ENCODE measurements around the gene PPP1CB.

The PPP1CB gene

DNA sequence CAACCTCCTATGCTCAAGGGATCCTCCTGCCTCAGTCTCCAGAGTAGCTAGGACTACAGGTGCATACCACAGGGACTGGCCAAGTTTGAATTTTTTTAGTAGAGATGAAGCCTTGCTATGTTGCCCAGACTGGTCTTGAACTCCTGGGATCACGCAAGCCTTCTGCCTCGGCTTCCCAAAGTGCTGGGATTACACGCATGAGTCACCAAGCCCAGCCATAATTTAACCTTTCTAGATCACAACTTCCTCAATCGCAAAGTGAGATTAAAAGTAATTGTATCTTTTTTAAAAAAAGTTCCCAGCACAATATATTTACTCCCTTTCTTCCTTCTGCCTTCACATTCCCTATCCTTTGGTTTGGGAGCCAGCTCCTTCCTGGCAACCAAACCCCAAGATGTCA is 5.8 kb upstream of the PPP1CB start:
- no peak for DNase-seq

DNA sequence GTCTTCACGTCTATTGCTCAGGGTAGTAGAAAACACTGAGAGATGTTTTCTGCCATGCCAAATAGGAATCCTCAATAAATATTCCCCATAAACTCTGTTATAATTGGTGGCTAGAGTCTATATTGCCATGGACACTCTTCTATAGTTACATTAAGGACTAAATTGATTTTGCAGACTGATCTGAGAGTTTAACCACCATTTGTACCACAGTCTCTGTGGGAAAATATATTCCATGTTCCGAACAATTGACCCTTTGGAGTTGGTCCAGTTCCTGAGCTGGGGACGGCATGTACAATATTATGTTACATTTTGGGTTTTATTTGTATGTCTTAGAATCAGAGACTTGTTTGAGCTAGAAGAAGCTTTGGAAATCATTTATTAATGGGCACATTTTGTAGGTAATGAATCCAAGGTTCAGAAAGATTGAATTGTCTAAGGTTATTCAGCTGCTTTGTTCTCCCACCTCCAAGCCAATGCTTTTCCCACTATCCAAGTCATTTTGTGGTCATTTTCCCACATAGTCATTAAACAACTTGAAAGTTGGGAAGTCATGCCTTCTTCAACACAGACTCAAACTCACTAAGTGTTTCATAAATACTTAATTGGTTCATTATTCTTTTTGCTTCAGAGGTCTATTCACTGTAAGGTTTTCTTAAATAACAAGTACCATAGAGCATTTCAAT is 5.1 kb upstream of the PPP1CB start:
- DNase-seq: no peak

DNA sequence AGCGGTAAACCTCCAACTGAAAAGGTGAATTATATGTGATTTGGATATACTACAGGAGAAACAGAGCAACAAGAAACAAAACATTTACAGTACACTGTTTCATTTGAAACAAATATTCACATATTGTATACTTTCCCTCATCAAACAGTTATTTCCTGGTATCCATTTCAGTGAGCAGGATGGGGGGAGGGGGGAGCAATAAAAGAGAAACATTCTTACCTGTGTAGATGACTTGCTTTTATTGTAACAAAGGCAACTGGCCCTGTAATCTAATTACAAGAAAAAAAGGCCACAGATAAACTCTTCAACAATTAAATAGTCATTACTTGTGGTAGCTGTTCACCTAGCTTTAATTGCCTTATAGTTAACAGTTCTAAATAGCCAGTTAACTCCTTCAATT is 3.9 kb upstream of the PPP1CB start:
- no peak for DNase-seq

GRCh38 chr2:28748176-28748575 is 3.5 kb upstream of the PPP1CB start:
- DNase-seq: no peak

DNA sequence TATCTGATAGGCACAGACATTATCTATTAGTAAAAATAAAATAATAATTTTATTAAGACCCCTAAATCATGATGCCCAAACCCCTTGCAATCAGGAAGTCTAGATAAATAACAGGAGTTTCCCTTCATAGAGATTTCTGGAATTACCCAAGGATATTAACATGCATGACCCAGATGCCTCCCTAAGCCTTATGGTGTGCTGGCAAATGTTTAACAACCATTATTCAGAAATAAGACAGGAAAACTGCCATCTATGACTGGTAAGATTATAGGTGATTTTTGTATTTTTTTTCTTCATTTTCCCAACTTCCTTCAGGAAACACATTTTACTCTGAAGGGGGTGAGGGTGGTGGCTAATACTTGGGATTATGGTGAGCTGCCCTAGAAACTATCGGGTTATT is 2.7 kb upstream of the PPP1CB start:
- no peak for DNase-seq

DNA sequence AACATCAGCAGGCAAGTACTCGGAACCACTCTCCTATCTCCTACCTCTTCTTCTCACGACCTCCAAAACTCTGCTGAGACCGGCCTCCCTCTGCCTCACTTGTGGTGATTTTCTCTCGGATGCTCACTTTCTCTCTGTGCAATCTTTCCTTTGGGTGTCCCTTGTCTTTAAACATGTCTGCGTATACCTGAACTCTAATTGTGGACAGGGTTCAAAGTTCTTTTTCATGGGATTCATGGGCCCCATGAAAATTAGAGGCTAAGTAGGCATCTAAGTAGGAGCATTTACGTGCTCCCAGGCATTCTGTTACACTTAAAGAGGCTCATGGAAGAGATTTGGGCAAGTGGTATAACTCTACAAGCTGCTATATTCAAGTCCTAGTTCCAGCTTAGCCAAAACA is 2.1 kb upstream of the PPP1CB start:
- no peak for DNase-seq

DNA sequence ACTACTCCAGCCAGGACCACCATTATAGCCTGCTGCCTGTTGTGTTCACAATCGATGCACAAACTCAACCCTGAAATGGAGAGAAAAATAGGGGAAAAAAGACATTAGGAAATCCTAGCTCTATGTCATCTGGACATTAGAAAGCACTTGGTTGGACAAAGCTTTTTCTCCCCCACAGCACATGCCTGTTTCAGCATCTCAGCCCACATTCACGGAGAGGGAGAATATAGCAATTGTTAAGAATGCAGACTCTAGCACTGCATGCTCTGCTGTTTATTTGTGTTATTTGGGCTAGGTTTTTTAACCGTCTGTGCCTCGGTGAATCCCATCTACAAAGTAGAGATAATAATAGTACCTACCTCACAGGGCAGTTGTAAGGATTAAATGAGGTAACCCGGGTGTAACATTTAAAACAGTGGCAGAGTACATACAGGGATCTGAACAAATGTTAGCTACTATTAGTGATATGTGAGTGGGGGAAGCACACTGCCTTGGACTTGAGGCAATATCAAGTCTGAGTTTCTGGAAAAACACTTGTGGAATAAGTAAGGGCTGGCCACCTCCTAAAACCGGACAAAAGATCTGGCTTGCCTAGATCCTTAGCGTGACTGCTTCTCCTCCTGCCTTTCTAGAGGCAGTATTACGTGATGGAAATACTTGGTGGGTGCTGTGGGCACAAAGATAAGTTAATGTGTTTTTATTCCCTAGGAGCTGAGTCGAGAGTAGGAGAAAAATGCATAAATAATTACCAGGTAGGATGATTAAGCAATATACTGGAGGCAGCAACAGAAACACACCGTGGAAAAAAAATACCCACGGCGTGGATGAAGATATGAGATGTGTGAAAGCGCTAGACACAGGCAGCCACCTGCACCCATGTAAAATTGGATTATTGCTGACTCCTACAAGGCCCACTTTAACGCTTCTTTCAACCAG is 1.0 kb upstream of the PPP1CB start:
- peak; percentile 27 for DNase-seq

- peak; percentile 22 for DNase-seq
Measured at GRCh38 chr2:28751956-28752630, 463 bp downstream of the PPP1CB start.

DNA sequence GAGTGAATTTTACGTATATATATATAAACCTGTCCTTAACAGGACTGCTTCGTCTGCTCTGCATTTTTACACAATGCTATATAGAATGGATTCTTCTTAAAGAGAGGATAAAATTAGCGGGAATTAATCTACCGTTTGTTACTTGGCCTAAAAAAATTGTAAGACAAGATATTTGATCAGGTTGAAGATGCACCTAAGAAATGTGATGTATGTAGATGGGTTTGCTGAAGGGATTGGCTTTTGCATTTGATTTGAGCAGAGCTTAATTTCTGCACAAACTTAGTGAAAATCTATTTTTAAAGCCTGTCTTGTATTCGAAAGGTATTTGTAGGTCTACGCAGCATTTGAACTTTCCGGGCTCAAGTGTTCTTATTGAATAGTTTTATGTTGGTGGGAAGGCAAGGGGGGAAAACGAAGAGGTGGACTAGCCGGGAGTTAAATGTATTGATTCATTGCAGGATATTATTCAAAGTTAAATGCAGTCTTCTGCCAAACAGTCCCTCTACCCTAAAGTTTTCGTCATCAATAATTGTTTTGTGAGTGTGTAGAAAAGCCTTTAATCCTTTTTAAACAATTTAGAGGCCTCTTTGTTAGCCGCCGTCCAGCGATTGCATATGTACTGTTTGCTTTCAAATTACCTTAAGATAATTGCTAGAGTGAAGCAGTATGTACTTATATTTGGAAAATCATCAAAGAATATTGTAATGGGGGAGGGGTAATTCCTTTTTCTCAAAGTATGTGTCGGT is 1.2 kb downstream of the PPP1CB start:
- no peak for DNase-seq

DNA sequence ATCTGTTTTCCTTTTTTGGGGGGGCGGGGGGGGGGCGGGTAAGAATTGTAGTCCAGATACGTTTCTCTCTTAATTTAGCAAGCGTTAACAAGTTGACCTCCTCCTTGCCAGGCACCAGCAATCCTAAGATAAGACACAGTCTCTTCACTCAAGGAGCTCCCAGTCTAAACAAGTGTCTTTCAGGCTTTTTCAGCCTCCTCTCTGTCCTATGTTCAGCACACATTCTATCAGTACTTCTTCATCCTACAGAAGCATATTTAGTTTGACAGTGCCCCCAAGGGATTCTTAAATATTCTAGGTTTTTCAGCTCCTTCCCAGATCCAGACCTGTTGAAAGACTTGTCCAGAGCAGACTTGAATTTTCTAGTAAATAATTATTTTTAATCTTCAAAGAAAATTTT is 2.7 kb downstream of the PPP1CB start:
- DNase-seq: no peak

DNA sequence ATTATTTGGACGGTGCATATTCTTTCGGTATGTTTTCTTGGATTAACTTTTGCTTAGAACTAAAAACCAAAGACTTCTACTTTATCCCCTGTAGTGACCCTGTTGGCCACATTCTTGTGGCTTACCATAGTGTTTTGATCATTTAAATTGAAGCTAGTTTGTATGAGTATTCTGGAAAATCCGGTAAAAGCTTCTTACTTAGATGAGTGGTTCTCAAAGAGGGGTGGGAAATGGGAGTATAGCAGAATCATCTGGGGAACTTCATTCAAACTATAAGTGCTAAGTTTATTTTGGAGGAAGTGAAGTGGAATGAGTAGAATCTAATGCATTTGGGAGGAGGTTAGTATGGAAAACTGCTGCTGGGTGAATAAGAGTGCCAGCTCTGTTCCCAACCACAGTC is 3.8 kb downstream of the PPP1CB start:
- DNase-seq: no peak

GRCh38 chr2:28758459-28758858 is 6.8 kb downstream of the PPP1CB start:
- peak; percentile 43 for DNase-seq

DNA sequence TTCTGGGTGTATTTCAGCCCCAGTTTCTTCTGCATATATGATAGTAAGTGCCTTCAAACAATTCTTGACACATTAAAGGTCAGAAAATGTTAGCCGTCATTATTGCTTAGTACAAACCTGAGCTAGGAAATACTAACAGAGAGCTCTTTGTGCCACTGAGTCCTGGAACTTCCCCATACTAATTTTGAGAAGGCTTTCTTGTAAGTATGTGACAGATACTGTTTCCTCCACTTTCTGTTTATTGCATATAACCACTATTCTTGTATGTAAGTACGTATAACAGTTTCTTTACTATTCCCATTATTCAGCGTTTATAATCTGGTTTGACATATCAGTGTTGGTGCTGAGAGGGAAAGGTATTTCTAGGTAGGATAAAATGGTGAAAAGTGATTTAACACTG is 9.8 kb downstream of the PPP1CB start:
- DNase-seq: no peak

DNA sequence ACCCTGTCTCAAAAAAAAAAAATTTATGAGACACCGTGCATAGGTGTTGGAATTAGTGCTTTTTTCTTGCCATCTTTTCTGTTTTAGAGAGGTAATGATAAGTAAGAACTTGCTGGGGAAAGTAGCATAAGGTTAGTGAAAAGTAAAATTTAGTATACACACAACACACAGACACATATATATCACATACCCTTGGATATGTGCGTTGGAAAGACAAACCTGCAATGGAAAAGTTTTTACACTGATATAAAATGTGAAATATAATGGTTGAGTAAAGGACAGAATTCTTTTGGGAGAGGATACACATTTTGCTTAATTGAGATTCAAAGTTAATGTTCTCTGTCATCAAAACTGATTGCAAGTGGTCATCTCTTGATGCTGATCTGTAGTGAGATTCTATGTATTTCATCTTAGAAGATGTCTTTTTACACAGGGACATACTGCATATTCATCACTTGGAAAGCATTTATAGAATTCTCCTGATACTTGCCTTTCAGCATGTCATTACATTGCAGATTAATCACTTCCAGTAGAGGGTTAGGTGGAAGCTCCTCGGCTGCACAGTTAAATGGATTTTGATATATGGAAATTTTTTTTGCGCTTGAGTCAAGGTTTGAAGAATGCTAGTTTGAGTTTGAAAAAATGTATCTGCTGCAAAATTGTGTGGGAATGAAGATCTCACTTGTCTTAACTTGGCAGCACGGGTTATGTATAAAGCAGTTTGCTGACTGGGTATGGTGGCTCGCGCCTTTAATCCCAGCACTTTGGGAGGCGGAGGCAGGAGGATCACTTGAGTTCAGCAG is 13.5 kb downstream of the PPP1CB start:
- DNase-seq: no peak

- DNase-seq: no peak
Measured at GRCh38 chr2:28766070-28766469, 14.4 kb downstream of the PPP1CB start.

GRCh38 chr2:28767337-28767736 is 15.7 kb downstream of the PPP1CB start:
- no peak for DNase-seq

DNA sequence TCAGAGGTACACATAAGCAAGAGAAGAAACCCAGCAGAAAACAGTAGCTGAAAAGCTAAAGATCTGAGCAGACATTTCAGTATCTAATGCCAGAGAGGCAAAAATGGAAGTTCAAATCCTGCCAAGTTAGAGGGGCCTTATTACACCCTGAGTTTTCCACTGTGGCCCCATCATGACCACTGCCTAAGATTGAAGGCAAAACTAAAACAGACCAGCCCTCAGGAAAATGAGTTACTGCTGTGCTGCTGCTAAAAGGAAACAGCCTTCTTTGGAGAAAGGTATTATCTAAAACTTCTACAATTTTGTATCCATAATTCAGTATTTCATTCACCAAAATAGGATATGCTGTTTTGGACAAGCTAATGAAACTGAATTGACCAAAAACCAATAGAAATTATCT is 16.8 kb downstream of the PPP1CB start:
- DNase-seq: no peak

DNA sequence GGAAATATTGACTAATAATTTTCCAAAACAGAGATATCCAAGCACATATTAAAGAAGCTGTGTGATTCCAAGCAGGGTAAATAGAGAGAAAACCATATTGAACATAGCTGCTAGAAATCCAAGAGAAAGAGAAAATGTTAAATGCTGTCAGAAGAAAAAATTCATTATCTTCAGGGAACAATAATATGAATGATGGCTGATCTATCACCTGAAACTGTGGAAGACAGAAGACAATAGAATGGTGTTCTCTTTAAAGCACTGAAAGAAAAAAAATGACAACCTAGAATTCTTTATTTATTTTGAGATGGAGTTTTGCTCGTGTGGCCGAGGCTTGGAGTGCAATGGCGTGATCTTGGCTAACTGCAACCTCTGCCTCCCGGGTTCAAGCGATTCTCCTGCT is 17.3 kb downstream of the PPP1CB start:
- no peak for DNase-seq

- no peak for DNase-seq
Measured at GRCh38 chr2:28772351-28772750, 20.7 kb downstream of the PPP1CB start.

DNA sequence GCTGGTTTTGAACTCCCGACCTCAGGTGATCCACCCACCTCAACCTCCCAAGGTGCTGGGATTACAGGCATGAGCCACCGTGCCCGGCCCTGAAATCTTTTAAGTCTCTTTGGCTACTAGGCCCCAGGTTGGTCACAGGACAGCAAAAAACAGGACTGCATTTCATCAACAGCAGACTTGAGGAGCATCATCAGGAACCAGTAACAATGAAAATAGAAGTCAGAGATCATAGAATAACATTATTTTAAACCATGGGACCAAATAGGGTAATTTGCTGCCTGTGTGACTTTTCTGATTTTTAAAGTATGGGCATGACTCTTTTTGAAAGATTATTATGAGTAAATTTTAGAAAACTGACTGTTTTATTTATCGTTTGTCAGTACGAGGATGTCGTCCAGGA is 24.8 kb downstream of the PPP1CB start:
- no peak for DNase-seq

DNA sequence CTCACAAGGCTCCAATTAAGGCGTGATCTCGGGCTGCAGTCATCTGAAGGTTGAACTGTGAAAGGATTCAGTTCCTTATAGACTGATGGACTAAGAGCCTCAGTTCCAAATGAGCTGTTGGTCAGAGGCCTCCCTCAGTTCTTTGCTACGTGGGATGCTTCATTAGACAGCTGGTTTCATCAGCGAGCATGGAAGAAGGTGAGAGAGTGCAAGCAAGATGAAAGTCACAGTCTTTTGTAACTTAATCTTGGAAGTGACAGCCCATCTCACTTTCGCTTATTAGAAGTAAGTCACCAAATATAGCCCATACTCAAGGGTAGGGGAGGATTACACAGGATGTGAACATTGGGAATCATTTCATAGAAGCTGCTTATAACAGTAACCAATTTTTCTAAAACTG is 26.8 kb downstream of the PPP1CB start:
- peak; percentile 14 for DNase-seq

DNA sequence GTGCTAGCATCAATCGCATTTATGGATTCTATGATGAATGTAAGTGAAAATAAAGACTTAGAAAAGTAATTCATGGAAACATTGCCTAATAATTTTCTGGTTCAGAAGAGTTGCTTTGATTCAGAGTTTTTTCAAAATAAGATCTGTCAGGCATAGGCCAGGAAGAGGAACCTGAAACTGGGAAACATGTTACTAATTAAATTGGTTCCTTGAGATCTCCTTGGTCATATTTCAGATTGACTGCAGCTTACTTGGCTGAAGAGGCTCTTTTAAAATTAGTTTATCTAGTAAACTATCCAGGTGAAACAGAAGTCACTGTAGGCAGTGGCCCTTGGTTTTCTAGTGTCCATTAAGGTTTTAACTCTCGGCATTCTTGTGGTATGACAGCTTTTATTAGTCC is 27.4 kb downstream of the PPP1CB start:
- DNase-seq: peak; percentile 50

Measured in inflammatory macrophage treated with lipopolysaccharide for 4 hours (primary cell).